ENCODE data around the gene LRRC8D. TPM values are rescaled to one million over a fixed set of nuclear protein-coding genes. Genes with fewer than 3 reads are reported as not detected.

Gene LRRC8D
- total RNA-seq, 2 donors from 2014 or later = 23.8 to 33.8 TPM

GRCh38 chr1:89918127-89918793 lies 97.4 kb downstream of the LRRC8D start:
- TF ChIP-seq, protein P1, sequence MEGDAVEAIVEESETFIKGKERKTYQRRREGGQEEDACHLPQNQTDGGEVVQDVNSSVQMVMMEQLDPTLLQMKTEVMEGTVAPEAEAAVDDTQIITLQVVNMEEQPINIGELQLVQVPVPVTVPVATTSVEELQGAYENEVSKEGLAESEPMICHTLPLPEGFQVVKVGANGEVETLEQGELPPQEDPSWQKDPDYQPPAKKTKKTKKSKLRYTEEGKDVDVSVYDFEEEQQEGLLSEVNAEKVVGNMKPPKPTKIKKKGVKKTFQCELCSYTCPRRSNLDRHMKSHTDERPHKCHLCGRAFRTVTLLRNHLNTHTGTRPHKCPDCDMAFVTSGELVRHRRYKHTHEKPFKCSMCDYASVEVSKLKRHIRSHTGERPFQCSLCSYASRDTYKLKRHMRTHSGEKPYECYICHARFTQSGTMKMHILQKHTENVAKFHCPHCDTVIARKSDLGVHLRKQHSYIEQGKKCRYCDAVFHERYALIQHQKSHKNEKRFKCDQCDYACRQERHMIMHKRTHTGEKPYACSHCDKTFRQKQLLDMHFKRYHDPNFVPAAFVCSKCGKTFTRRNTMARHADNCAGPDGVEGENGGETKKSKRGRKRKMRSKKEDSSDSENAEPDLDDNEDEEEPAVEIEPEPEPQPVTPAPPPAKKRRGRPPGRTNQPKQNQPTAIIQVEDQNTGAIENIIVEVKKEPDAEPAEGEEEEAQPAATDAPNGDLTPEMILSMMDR (conservative IDR thresholded peaks at IDR 0.05) = no peak

DNA sequence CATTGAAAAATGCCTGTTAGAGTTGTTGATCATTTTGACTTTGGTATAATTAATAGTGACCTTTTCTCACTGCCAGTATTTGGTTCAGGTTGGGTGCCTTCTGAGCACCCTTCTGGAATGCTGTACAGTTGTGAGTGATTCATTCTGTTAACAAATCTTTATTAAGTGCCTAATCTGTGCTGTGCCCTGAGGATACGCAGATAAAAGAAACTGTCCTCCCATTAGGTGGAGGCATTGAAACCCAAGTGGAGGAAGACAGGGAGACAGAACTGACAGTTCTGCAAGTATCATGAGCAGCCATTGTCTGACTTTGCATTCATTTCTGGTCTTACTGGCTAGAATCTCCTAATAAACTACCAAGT lies 97.9 kb downstream of the LRRC8D start:
- Histone ChIP-seq H3K9me3 (ENCODE audit: control insufficient read depth, low read length) (peaks cover 7% of the 10 kb centered on the region), H3K36me3 (ENCODE audit: control insufficient read depth, insufficient read depth, low read length) (peaks cover 8% of the 10 kb centered on the region), H3K4me3 (ENCODE audit: low read length) (no peak overlapping the region), H3K4me1 (ENCODE audit: control insufficient read depth, insufficient read depth, low read length) (peaks cover 25% of the 10 kb centered on the region), H3K27me3 (ENCODE audit: control insufficient read depth, insufficient read depth, low read length, poor library complexity, severe bottlenecking) (no peaks in the 10 kb centered on the region), H3K9ac (ENCODE audit: extremely low read depth, low read length, poor library complexity, severe bottlenecking) (peak overlapping the region; percentile 21), H3K27ac (ENCODE audit: low read depth, low read length) (no peak overlapping the region)
- H3K27me3 Mint-ChIP-seq (ENCODE audit: insufficient read depth) = no peaks in the 10 kb centered on the region
- H3K27ac Mint-ChIP-seq = peak overlapping the region; percentile 14
- peaks cover 39% of the 10 kb centered on the region for H3K4me1 Mint-ChIP-seq
- H3K36me3 Mint-ChIP-seq (ENCODE audit: low read depth) = peaks cover 9% of the 10 kb centered on the region
- peaks cover 9% of the 10 kb centered on the region for H3K9me3 Mint-ChIP-seq
- no peak for DNase-seq
- 70 to 89% methylated on average over 1 of the region's 1 CpG for WGBS, 2 experiments (ENCODE audit: insufficient coverage in 1 of 2, insufficient read length in 1 of 2)
- TF ChIP-seq, protein P1 (conservative IDR thresholded peaks at IDR 0.05) = no peak
- H3K4me3 Mint-ChIP-seq = no peak overlapping the region

More at GRCh38 chr1:89918127-89918793, 97.4 kb downstream of the LRRC8D start:
- no peak for DNase-seq
- Mint-ChIP-seq H3K27ac (peak overlapping the region; percentile 14), H3K4me3 (no peak overlapping the region), H3K27me3 (ENCODE audit: insufficient read depth) (no peaks in the 10 kb centered on the region), H3K36me3 (ENCODE audit: low read depth) (peaks cover 4% of the 10 kb centered on the region), H3K9me3 (peaks cover 4% of the 10 kb centered on the region), H3K4me1 (peaks cover 39% of the 10 kb centered on the region)
- no peak overlapping the region for H3K27ac ChIP-seq (ENCODE audit: low read depth, low read length)
- peaks cover 3% of the 10 kb centered on the region for H3K36me3 ChIP-seq (ENCODE audit: control insufficient read depth, insufficient read depth, low read length)
- WGBS, 2 experiments (ENCODE audit: insufficient coverage in 1 of 2, insufficient read length in 1 of 2) = 25 to 64% methylated on average over 1 to 2 of the region's 2 CpGs
- H3K4me3 ChIP-seq (ENCODE audit: low read length) = no peak overlapping the region
- peaks cover 25% of the 10 kb centered on the region for H3K4me1 ChIP-seq (ENCODE audit: control insufficient read depth, insufficient read depth, low read length)
- no peaks in the 10 kb centered on the region for H3K27me3 ChIP-seq (ENCODE audit: control insufficient read depth, insufficient read depth, low read length, poor library complexity, severe bottlenecking)
- no peak overlapping the region for H3K9ac ChIP-seq (ENCODE audit: extremely low read depth, low read length, poor library complexity, severe bottlenecking)
- peaks cover 2% of the 10 kb centered on the region for H3K9me3 ChIP-seq (ENCODE audit: control insufficient read depth, low read length)

DNA sequence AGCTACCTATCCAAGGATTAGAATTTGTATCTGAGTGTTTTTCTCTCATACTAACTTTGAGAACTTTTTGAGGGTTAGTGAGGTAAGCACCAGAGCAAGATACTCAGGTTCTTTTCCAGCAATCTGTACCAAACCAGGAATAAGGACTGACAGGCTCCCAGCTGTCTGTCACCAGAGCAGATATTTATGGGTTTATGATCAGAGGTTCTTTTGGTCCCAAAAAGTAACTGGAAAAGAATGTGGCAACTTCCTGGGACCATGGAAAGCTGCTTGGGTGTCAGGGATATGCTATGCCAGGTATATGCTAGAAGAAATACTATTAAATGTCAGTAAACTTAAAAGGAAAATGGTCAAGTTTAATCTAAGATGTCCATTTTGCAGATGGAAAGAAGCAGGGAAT lies 98.3 kb downstream of the LRRC8D start:
- TF ChIP-seq, protein P1 (conservative IDR thresholded peaks at IDR 0.05) = no peak
- Mint-ChIP-seq H3K4me1 (peaks cover 39% of the 10 kb centered on the region), H3K27me3 (ENCODE audit: insufficient read depth) (no peaks in the 10 kb centered on the region), H3K9me3 (peaks cover 13% of the 10 kb centered on the region), H3K27ac (no peak overlapping the region), H3K36me3 (ENCODE audit: low read depth) (peaks cover 13% of the 10 kb centered on the region), H3K4me3 (no peak overlapping the region)
- no peak for DNase-seq
- no peaks in the 10 kb centered on the region for H3K27me3 ChIP-seq (ENCODE audit: control insufficient read depth, insufficient read depth, low read length, poor library complexity, severe bottlenecking)
- peaks cover 12% of the 10 kb centered on the region for H3K36me3 ChIP-seq (ENCODE audit: control insufficient read depth, insufficient read depth, low read length)
- no peak overlapping the region for H3K4me3 ChIP-seq (ENCODE audit: low read length)
- H3K4me1 ChIP-seq (ENCODE audit: control insufficient read depth, insufficient read depth, low read length) = peaks cover 25% of the 10 kb centered on the region
- H3K9ac ChIP-seq (ENCODE audit: extremely low read depth, low read length, poor library complexity, severe bottlenecking) = peak overlapping the region; percentile 21
- H3K9me3 ChIP-seq (ENCODE audit: control insufficient read depth, low read length) = peaks cover 11% of the 10 kb centered on the region
- H3K27ac ChIP-seq (ENCODE audit: low read depth, low read length) = no peak overlapping the region
